HUES48 (cell line): ENCODE results near the gene PSMB3.

Source experiments
- H3K27ac ChIP-seq: one replicate; pipeline ENCODE4 v1.7.0; 2013; ENCODE audit warnings: low read depth, low read length, inconsistent platforms
- H3K27me3 ChIP-seq: 2 replicates; pipeline ENCODE4 v1.6.1; 2013; ENCODE audit warnings: mild to moderate bottlenecking, low read length; ENCODE audit not compliant: control insufficient read depth, insufficient read depth
- H3K36me3 ChIP-seq: 2 replicates; pipeline ENCODE4 v1.6.1; 2013; ENCODE audit warnings: low read length; ENCODE audit not compliant: control insufficient read depth, insufficient read depth
- H3K4me1 ChIP-seq: 2 replicates; pipeline ENCODE4 v1.6.1; 2013; ENCODE audit warnings: mild to moderate bottlenecking, low read length; ENCODE audit not compliant: control insufficient read depth, insufficient read depth
- H3K4me3 ChIP-seq: 2 replicates; pipeline ENCODE4 v1.5.1; 2013; ENCODE audit warnings: mild to moderate bottlenecking, low read depth, low read length
- H3K9ac ChIP-seq: 2 replicates; pipeline ENCODE4 v1.6.1; 2013; ENCODE audit warnings: mild to moderate bottlenecking, low read depth, low read length, moderate library complexity
- H3K9me3 ChIP-seq: 2 replicates; pipeline ENCODE4 v1.6.1; 2013; ENCODE audit warnings: low read length; ENCODE audit not compliant: control insufficient read depth, insufficient read depth

The PSMB3 gene

DNA sequence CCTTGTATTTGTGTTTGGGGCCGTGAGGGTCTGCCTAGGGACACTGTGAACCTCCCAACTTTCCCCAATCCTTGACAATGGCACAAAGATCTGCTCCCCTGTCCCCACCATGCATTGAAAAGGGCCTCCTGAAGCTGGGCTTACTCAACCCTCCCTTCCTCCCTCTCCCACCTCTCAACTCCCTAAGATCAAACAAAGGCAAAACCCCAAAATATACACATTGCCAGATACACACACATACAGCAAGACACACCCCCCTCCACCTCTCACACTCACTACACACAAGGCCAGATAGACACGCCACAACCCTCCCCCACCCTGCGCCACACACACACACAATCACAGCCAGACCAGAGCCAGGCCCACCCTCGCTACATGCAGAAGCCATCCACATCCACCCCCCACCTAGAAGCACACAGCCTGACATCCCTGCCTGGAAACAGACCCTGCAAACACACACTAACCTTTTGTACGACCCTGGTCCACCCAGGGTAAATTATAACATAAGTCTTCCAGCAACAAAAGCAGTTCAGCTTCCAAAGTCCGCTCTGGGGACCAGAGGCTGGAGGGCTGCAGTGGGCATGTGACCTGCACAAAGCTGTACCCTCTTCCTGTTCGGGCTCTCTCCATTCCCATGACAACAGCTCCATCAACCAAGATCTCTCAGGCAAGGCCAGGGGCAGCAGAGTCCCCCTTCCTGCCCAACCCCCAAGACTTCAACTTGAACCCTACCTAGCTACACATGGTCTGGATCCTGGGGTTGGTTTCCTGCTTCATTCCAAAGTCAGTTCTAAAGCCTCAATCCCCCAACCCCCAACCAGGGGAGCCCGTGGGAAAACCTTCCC is 6.3 kb upstream of the PSMB3 start:
- H3K4me3 ChIP-seq = peak overlapping the region; percentile 76
- H3K27me3 ChIP-seq = peaks cover 8% of the 10 kb centered on the region
- peaks cover 5% of the 10 kb centered on the region; the same call in 1 of the 2 replicates for H3K36me3 ChIP-seq
- H3K9ac ChIP-seq = no peak overlapping the region
- H3K9me3 ChIP-seq = no peaks in the 10 kb centered on the region
- peak overlapping the region; percentile 93 for H3K27ac ChIP-seq
- peaks cover 44% of the 10 kb centered on the region for H3K4me1 ChIP-seq

DNA sequence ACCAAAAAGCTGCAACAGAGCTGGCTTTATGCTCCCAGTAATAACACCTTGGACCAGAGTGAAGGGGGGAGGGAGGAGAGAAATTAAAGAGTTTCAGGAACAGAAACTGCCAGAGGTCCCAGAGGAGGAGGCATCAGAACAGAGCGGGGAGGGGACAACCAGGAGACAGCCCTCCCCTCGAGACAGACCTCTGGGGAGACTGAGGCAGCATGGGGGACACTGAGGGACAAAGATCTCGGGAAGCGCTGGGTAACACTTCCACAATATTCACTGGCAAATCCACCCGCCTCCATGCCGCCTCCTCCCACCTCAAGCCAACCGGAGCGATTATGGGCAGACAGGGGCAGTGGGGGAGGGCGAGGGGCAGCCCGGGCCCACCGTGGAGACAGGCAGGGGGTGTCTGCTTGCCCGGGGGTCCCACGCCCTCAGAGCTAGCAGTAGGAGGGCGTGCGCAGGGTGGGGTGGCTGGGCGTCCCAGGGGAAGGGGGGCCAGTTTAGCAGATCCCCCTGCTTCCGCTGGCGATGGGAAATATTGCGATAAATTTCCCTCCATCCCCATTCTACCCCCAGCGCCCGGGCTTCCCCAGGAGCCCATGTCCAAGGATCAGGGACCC is 5.6 kb upstream of the PSMB3 start:
- Histone ChIP-seq H3K9me3 (no peaks in the 10 kb centered on the region), H3K27me3 (peaks cover 8% of the 10 kb centered on the region), H3K9ac (no peak overlapping the region), H3K4me1 (peaks cover 44% of the 10 kb centered on the region), H3K36me3 (peaks cover 5% of the 10 kb centered on the region; the same call in 1 of the 2 replicates), H3K4me3 (peak overlapping the region; percentile 76), H3K27ac (peak overlapping the region; percentile 93)

DNA sequence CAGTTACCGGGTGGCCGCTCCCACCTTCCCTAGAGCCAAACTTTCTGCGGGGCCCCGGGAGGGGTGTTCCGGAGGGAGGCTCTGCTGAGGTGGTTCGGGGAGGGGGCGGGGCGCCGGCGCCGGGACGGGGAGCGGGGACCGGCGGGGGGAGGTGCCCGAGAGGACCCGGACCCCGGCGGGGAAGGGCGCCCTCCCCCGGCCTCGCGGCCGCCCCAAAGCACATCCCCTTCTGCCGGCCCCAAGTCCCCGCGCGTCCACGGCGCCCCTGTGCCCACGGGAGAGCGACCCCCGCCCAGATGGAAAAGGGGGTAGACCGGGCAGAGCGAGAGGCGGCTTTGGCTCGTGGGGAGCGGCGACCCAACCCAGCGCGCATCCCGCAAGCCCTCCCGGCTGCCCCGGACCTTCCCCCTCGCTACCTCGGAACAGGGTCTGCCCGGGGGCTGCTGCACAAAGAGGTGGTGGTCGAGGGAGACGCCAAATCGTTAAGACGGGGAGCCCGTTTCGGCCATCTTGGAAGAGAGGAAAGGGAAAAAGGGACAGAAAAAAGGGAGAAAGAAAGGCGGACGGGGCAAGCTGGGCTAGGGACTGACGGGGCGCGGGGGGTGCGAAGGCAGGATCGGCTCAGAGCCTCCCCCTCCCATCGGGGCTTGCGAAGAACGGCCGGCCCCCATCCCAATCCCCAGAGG is 4.9 kb upstream of the PSMB3 start:
- H3K27me3 ChIP-seq = peaks cover 8% of the 10 kb centered on the region
- H3K4me1 ChIP-seq = peaks cover 39% of the 10 kb centered on the region
- H3K4me3 ChIP-seq = peak overlapping the region; percentile 76
- H3K9ac ChIP-seq = peak overlapping the region; percentile 72
- H3K27ac ChIP-seq = peak overlapping the region; percentile 93
- peaks cover 3% of the 10 kb centered on the region; the same call in 1 of the 2 replicates for H3K36me3 ChIP-seq
- no peaks in the 10 kb centered on the region for H3K9me3 ChIP-seq

DNA sequence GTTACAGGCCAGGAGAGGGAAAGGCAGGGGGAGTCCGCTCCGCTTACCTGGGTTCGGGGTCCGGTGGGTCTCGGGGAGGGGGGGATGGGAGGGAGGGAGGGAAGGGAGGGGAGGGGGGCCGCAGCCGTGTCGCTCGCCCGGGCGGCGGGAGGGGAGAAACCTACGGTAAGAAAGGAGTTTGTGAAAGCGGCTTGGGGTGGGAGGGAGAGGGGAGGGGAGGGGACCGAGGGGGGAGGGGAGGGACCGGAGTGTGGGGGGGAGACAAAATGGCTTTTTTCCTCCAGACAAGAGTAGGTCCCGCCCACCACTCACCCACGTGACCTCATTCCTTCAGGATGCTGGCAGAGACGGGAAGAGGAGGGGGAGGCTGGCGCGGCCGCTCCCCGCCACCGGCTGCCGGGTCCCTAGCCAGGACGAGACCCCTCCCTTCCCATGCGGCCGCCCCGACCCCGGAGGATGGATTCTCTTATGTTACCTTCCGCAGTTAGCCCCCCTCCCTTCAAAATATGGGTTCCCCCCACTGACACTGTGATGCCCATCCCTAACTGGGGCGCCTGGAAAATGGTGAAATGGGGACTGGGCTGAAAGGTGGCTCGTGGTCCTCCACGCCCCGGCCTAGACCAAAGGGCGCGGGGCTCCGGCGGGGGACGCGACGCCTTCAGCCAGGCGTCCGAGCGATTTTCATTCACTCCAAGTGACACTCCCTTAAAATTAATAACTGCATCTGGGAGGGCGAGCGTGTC is 4.2 kb upstream of the PSMB3 start, which contains the start of gene PCGF2:
Gene PCGF2 (minus strand): TSS at position 188 of the 743 bp plus-strand sequence. CDS start 7,934 bp downstream, outside the sequence.
- Histone ChIP-seq H3K27ac (peak within 1 kb of the TSS; percentile 93), H3K36me3 (no peaks in the 10 kb centered on the region), H3K27me3 (peaks cover 8% of the 10 kb centered on the region), H3K9ac (peak within 1 kb of the TSS; percentile 72), H3K4me1 (peaks cover 37% of the 10 kb centered on the region), H3K4me3 (peak within 1 kb of the TSS; percentile 93), H3K9me3 (no peaks in the 10 kb centered on the region)

DNA sequence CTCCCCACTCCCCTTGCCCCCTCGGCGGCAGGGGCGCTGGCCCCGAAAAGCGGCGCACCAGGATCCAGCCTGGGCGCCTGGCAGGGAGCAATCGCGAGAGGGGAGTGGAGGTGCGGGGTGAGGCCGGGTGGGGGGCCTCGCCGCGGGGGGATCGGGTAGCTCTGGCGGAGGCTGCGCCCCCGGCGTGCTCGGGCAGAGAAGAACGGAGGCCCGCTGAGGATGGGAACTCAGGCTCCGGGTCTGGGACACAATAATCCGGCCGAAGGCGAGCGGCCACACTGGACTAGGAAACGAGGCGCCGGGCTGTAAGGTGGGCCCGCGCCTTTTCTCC is 3.7 kb upstream of the PSMB3 start:
- H3K9ac ChIP-seq = peak overlapping the region; percentile 70

DNA sequence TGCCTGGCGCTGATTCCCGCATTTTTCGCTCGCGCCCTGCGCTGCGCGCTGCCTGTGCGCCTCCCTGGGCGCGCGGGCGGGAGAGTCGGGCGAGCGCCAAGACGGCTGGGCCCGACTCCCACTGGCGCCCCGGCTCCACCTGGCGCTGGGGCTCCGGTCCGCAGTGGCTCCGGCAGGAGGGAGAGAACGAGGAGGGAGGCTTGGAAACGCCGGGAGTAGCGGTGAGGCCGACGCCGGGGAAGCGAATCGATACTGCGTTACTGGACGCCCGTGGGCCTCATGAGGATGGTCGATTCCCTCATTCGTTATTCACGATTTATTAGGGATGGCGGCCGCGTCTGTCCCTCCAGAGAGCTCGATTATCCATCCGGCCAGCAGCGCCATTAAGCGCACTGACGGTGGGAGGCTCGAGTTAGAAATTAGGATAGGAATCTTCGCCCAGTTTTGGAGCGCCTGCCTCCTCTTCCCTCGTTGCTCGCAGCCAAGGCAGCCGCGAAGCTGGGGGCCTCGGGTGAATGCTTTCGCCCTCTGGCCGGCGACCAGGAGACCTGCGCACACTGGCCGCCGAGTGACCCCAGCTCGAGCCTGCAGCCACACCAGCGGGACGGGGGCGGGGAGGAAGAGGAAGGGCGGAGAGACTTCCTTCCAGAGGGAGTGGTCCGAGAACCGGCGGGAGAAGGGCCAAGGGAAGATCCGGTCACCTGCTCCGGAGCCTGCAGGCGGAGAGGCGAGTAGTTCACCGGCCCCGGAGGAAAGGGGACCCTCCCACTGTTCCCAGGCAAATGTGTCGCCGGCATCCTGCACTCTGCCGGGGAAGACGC is 3.1 kb upstream of the PSMB3 start:
- Histone ChIP-seq H3K27ac (peak overlapping the region; percentile 84), H3K9ac (peak overlapping the region; percentile 70), H3K36me3 (peaks cover 5% of the 10 kb centered on the region), H3K27me3 (peaks cover 8% of the 10 kb centered on the region), H3K4me1 (peaks cover 29% of the 10 kb centered on the region), H3K9me3 (no peaks in the 10 kb centered on the region), H3K4me3 (peak overlapping the region; percentile 93)

More for the DNA sequence above, 3.7 kb upstream of the PSMB3 start:
- Histone ChIP-seq H3K4me1 (peaks cover 32% of the 10 kb centered on the region), H3K27me3 (peaks cover 8% of the 10 kb centered on the region), H3K36me3 (peaks cover 3% of the 10 kb centered on the region; the same call in 1 of the 2 replicates), H3K9me3 (no peaks in the 10 kb centered on the region), H3K4me3 (peak overlapping the region; percentile 93), H3K27ac (peak overlapping the region; percentile 84)

DNA sequence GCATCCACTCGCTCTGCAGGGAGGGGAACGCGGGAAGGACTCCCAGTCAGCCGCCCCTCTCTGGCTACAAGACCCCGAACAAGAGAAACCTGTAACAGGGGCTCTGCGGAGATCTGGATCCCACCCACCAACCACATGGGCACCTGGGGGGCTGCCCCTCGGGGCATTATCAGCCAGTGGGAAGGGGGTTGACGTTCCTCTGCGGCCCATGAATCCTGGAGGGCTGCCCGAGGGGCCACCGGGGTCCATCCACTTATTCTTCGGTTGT is 2.6 kb upstream of the PSMB3 start:
- peaks cover 8% of the 10 kb centered on the region for H3K27me3 ChIP-seq
- 0 out of 2 replicates have a peak overlapping the region, but pooled peaks have one; percentile 31 for H3K9ac ChIP-seq
- peaks cover 25% of the 10 kb centered on the region for H3K4me1 ChIP-seq
- no peaks in the 10 kb centered on the region for H3K9me3 ChIP-seq
- H3K36me3 ChIP-seq = peaks cover 11% of the 10 kb centered on the region
- H3K27ac ChIP-seq = peak overlapping the region; percentile 84
- H3K4me3 ChIP-seq = peak overlapping the region; percentile 93

DNA sequence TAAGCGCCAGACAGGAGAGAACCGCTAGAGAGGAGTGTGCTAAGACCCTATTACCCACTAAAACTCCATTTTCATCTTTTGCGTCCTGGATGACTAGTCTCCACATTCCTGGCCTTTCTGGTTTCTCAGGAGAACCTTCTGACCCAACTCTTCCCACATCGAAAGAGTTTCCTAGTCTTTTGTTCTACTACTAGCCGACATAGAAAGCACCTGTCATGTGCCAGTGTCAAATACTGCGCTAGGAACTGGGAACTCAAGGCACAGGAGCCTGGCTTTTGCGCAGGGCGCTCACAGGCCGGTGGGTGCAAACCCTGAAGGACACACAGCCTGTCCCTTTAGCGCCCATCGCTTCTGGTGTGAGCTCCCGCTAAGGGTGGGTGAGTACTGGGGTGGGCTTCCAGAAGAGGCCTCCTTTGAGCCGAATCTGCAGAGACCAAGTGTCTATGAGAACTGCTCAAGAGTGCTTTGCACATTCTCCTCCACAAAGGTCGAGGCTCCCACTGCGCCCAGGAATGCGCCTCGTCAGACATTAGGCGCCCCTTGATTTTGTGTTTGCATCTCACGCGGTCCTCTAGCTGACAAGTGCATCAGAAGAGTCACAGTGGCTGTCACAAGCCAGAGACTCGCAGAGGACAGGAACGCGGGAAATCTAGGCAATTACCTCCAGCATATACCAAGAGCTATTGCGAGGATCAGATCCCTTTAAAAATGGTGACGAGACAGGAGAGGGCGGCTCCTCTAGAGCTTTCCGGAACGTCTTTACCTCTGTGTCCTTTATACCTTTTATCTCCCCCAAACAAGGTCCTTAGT is 2.0 kb upstream of the PSMB3 start:
- Histone ChIP-seq H3K4me3 (peak overlapping the region; percentile 93), H3K9ac (no peak overlapping the region), H3K9me3 (no peaks in the 10 kb centered on the region), H3K4me1 (peaks cover 22% of the 10 kb centered on the region), H3K36me3 (peaks cover 13% of the 10 kb centered on the region), H3K27ac (peak overlapping the region; percentile 84), H3K27me3 (peaks cover 8% of the 10 kb centered on the region)

DNA sequence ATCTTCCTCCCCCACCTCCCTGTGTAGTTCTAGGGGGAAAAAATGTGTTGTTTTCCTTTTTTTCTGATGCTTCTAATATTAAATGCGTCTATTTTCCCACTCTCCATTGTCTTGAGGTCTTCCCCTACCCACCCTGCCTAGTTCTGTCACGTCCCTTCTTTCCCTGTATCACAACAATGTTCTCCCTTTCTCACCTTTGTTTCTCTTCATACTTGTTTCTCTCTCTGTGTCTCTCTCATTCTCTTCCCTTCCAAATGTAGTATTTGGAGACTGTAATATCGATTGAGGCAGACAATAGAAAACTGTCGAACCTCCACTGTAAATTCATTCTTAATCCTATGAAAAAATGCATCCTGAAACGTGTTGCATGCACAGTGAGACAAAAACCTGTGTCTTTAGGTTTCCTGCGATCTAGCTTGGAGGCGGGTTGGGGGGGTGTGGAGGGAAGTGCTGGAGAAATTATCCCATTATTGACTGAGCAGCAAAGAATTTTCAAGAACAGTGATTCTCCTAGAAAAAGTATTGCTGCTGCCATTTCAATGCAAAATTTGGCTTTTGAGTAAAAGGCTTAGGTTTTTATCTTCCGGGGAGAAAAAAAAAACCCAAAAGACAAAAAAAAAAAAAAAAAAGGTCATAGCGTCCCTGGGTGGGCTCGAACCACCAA is 1.3 kb upstream of the PSMB3 start:
- Histone ChIP-seq H3K27ac (no peak overlapping the region), H3K27me3 (peaks cover 8% of the 10 kb centered on the region), H3K9me3 (no peaks in the 10 kb centered on the region), H3K4me1 (peaks cover 15% of the 10 kb centered on the region), H3K9ac (no peak overlapping the region), H3K4me3 (peak overlapping the region; percentile 93), H3K36me3 (peaks cover 21% of the 10 kb centered on the region)
